Superior temporal gyrus (tissue), 1 donor: Measurements from ENCODE around the gene OR8J1.
"Not testable (repeated sequence)": the region's sequence is repeated elsewhere in the genome, so short reads cannot be mapped to it uniquely, and the experiment has no call there.

Source experiments
- DNase-seq: peaks from one replicate; pipeline ENCODE4 v3.0.0-alpha.2; 2016; ENCODE audit errors: extremely low spot score

Gene OR8J1

DNA sequence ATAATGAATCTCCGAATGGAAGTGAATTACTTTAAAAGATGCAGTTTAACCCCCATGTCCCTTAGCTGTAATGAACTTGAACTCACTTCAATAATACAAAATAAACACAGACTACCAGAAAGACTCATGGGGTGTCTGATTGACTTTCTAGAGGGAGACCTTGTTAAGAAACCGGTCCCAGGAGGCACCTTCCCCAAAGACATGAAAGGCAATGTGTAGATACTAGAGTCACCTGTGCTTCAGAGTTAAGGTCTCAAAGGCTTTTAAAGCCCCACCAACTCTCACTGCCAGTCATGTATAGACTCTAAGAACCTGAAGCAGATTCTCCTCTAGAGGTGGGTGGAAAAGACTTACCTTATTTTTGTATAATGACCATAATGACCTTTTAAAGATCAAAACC is at the start of gene OR8J1:
OR8J1 (plus strand) TSS at position 301 of the 400 bp plus-strand sequence. CDS start 5,956 bp downstream, outside the sequence.
- no peak for DNase-seq

DNA sequence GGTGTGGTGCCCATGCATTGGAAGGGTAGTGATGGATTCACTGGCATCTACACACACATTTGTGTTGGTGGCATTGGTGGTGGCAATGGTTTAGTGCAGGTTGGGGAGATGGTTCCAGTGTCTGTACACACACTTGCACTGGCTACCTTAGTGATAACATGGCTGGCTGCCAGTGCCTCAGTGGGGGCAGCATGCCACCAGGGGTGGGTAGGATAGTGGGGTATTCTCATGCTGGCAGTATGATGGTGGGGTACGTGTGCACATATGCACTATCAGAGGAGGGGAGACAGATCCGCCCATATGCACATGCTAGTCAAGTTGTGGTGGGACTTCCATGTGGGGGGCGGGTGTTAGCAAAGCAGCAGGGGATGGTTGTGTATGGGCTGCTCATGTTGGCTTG is 46.3 kb upstream of the OR8J1 start:
- DNase-seq, result no peak

DNA sequence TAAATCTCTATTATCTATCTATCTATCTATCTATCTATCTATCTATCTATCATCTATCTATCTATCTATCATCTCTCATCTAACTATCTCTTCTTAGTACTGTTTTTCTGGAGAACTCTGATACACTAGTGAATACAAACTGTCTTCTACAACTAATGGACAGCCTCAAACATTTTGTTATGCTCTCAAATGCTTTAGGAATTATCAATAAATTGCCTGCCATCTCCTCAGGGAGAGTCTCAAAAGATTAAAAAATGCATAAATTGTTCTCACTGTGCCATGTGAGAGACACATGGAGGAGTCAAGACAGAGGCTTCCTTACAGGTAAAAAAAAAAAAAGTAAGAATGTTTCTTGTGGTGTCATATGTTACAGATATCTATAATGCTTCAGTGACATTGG is 39.2 kb upstream of the OR8J1 start, which contains the start of gene OR8K3:
OR8K3 (plus strand) TSS at position 301 of the 400 bp plus-strand sequence. CDS start 3,163 bp downstream, outside the sequence.
- no peak for DNase-seq

DNA sequence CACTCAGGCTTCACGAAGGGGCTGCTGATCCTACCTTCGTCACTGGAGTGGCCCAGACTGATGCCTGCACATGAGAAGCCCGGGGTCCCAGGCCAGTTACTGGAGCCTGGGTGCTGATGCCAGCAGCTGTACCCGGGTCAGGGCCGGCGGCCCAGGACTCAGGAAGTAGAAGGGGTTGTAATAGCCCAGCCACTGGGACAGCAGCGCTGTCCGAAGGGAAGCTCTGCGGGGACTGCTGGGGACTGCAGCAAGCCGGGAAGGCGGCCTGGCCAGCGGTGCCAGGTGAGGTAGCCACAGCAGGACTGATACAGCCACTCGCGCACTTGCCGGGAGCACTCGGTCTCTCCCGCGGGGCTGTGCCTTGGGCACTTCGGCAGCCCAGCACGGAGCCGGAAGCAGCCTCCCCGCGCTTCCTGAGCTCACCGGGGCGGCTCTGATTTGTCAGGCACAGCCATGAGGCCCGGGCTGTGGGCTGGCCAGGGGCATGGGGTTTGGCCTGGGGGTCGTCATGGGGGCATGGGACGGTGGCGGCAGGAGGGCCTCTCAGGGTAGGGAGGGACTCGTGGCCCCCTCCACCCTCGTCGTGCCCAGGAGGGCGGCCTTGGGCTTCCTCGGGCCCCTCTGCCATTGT is 22.1 kb upstream of the OR8J1 start:
- DNase-seq, result no peak

- peak; percentile 9 for DNase-seq
Measured at GRCh38 chr11:56333156-56333555, 20.9 kb upstream of the OR8J1 start.

DNA sequence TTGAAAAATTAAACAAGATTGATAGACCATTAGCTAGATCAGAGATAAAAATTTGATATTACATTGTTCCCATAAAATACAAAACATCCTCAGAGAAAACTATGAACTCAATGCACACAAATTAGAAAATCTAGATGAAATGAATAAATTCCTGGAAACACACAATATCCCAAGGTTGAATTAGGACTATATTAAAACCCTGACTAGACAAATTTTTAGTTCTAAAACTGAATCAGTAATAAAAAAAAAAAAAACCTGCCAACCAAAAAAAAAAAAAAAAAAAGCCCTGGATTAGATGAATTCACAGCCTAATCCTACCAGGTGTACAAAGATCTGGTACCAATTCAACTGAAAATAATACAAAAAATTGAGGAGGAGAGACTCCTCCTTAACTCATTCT is 13.8 kb upstream of the OR8J1 start:
- no peak for DNase-seq

DNA sequence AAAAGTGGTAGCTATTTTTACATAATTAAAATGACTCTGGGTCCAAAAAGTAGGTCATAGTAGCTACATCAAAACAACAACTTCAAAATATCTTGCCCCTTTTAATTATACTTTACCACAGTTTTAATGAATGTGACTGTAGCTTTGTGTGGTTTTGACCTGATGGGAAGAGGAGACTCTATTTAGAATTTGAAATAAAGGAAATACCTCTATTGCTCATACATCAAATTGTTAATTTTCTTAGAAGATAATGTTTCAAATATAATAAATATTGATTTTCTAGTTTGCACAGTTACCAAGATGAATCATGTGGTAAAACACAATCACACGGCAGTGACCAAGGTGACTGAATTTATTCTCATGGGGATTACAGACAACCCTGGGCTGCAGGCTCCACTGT is 8.4 kb upstream of the OR8J1 start, which contains the start of gene OR8K1:
OR8K1 (plus strand) TSS at position 301 of the 400 bp plus-strand sequence; CDS start at position 301, 0 bp downstream.
- no peak for DNase-seq

DNA sequence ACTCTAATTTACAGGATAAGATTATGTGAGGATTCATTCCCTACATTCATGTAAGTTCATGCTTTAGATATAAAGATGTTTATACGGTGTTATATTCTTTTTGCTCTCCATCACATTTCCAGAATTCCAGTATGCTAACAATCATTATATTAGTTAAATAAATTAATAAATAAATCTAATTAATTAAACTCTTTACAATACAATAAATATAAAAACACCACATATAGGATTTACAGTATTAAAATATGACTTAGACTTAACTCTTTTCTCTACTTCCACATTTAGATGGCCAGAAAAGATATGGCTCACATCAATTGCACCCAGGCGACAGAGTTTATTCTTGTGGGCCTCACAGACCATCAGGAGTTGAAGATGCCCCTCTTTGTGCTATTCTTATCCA is 21.2 kb downstream of the OR8J1 start, which contains the start of gene OR8U1:
OR8U1 (plus strand) TSS at position 301 of the 400 bp plus-strand sequence; CDS start at position 301, 0 bp downstream.
- no peak for DNase-seq

DNA sequence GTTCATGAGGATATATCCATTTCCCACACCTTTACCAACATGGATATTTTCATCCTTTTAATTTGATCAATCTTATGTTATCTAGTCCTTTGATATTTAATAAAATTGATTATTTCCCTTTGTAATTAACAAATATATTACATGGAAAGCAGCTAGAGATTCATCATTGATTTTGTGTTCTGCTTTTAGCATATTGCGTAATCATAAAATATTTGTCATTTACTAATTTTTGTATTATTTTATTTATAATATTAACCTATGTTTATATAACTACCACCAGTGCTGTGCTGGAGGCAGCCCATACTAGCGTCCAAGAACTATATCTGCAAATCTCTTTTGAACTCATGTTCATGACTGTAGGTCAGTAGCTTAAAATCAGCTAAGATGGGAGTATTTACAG is 26.0 kb downstream of the OR8J1 start:
- DNase-seq, result no peak

GRCh38 chr11:56394381-56394780 is 40.3 kb downstream of the OR8J1 start:
- no peak for DNase-seq

- DNase-seq, result no peak
Measured at GRCh38 chr11:56396047-56396446, 42.0 kb downstream of the OR8J1 start.

DNA sequence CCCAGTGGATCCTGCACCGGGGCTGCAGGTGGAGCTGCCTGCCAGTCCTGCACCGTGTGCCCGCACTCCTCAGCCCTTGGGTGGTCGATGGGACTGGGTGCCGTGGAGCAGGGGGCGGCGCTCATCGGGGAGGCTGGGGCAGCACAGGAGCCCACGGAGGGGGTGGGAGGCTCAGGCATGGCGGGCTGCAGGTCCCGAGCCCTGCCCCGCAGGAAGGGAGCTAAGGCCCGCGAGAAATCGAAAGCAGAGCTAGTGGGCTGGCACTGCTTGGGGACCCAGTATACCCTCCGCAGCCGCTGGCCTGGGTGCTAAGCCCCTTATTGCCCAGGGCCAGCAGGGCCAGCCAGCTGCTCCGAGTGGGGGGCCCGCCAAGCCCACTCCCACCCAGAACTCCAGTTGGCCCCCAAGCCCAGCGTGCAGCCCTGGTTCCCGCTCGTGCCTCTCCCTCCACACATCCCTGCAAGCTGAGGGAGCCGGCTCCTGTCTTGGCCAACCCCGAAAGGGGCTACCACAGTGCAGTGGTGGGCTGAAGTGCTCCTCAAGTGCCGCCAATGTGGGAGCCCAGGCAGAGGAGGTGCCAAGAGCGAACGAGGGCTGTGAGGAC is 47.9 kb downstream of the OR8J1 start:
- DNase-seq, result not testable (repeated sequence)

DNA sequence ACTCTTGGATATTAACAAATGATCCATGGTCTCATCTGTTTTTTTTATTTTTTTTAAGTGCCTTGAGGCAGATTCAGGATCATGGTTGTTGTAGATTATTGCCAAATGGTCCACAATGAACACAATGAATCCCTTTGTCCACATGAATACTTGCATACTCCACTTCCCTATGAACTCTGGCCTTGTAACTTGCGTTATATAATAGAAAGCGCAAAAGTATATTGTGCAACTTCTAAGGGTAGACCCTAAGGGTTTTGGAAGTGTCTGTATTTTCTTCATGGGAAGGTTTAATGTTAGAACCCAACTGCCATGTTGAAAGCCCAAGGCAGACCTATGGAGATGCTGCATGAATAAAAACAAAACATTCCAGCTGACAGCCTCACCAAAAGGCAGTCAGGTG is 50.3 kb downstream of the OR8J1 start:
- no peak for DNase-seq

DNA sequence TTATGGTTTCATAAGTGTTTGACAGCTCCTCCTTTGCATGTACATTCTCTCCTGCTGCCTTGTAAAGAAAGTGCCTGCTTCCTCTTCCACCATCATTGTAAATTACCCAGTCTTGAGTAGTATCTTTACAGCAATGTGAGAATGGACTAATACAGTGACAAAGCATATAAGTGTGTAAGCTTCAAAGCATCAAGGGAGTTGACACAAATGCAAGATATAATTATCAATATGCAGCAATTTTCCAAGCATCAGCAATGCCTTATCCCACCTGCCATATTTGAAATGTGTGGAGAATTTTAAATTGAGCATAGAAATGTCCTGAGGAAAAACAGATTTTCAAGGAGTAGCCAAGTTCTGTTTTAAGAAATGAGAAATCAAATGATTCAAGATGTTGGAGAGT is 56.7 kb downstream of the OR8J1 start:
- DNase-seq, result no peak
